ENCODE results near the gene IQCB1. TPM values are rescaled to one million over a fixed set of nuclear protein-coding genes. Genes with fewer than 3 reads are reported as not detected.

The IQCB1 gene
- polyA plus RNA-seq, 1 of the 3 experiments (the other 2 are of a cell fraction): 10.4 TPM

GRCh38 chr3:121768452-121768851, 66.4 kb downstream of the IQCB1 start:
- no peak overlapping the region for H3K9ac ChIP-seq
- CTCF ChIA-PET: interaction anchor here (0.8 kb wide), 1 partner anchor 353 kb away, joined by 3 read pairs; no protein-coding TSS in a partner anchor

More at GRCh38 chr3:121768452-121768851, 66.4 kb downstream of the IQCB1 start:
- POLR2A ChIA-PET: no interaction called here
- Histone ChIP-seq H3K4me3 (ENCODE audit: low read depth in 2 of 2, low read length in 1 of 2) (no peak overlapping the region), H3K4me1 (ENCODE audit: control insufficient read depth in 1 of 2, insufficient read depth in 2 of 2, low read depth in 1 of 2, low read length in 1 of 2) (no peaks in the 10 kb centered on the region), H2AFZ (ENCODE audit: low read depth) (no peak overlapping the region), H3K79me2 (ENCODE audit: insufficient read depth) (no peaks in the 10 kb centered on the region), H3K27me3 (ENCODE audit: insufficient read depth) (no peaks in the 10 kb centered on the region), H3K36me3 (replicated peaks in 1 of 2; ENCODE audit: control insufficient read depth in 1 of 2, insufficient read depth in 2 of 2, low read length in 1 of 2) (peaks cover 12 to 30% of the 10 kb centered on the region in 2 experiments), H3K9me3 (no peaks in the 10 kb centered on the region), H3K9me2 (no peaks in the 10 kb centered on the region), H3K4me2 (no peak overlapping the region), H3F3A (replicated peaks; ENCODE audit: insufficient read depth) (no peaks in the 10 kb centered on the region), H4K20me1 (ENCODE audit: insufficient read depth) (no peaks in the 10 kb centered on the region), H3K27ac (ENCODE audit: low read depth in 2 of 2, low read length in 1 of 2) (no peak overlapping the region)
- TF ChIP-seq, protein P1, sequence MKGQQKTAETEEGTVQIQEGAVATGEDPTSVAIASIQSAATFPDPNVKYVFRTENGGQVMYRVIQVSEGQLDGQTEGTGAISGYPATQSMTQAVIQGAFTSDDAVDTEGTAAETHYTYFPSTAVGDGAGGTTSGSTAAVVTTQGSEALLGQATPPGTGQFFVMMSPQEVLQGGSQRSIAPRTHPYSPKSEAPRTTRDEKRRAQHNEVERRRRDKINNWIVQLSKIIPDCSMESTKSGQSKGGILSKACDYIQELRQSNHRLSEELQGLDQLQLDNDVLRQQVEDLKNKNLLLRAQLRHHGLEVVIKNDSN (IDR thresholded peaks at IDR 0.05; ENCODE audit: borderline replicate concordance, low read depth): no peak
- TF ChIP-seq GABPA (IDR thresholded peaks at IDR 0.05; ENCODE audit: low read depth) (no peak), RXRA (IDR thresholded peaks at IDR 0.05; ENCODE audit: borderline replicate concordance, low read depth) (no peak), CHD2 (IDR thresholded peaks at IDR 0.05; ENCODE audit: low read length, partially characterized antibody) (no peak), TEAD4 (IDR thresholded peaks at IDR 0.05; ENCODE audit: borderline replicate concordance, insufficient read depth) (no peak), RCOR1 (IDR thresholded peaks at IDR 0.05; ENCODE audit: low read length) (no peak), REST (IDR thresholded peaks at IDR 0.05; ENCODE audit: low read depth, low read length) (no peak), CTCF (IDR thresholded peaks at IDR 0.05) (no peak), EZH2phosphoT487 (IDR thresholded peaks at IDR 0.05; ENCODE audit: borderline replicate concordance, low read depth) (no peak), NRF1 (IDR thresholded peaks at IDR 0.05; ENCODE audit: low read depth, low read length) (no peak), MAX (IDR thresholded peaks at IDR 0.05; ENCODE audit: low read depth) (no peak), FOXJ3 (CRISPR knock-in tag; IDR thresholded peaks at IDR 0.05) (no peak), FOSL2 (IDR thresholded peaks at IDR 0.05; ENCODE audit: borderline replicate concordance, low read depth) (no peak), POLR2AphosphoS5 (IDR thresholded peaks at IDR 0.05; ENCODE audit: low read depth, low read length) (no peak), SMC3 (IDR thresholded peaks at IDR 0.05; ENCODE audit: low read depth, low read length) (no peak), EP300 (IDR thresholded peaks at IDR 0.05; ENCODE audit: borderline replicate concordance in 1 of 2, low read depth in 1 of 2, low read length in 1 of 2) (no peak), TAF1 (IDR thresholded peaks at IDR 0.05; ENCODE audit: borderline replicate concordance, low read depth, low read length) (no peak), MEF2A (IDR thresholded peaks at IDR 0.05; ENCODE audit: borderline replicate concordance, low read depth) (no peak), PBX3 (IDR thresholded peaks at IDR 0.05) (no peak), MXI1 (IDR thresholded peaks at IDR 0.05; ENCODE audit: low read depth, low read length) (no peak)
- WGBS (ENCODE audit: low lambda C conversion rate): 87% methylated on average over 2 of the region's 2 CpGs
- no peak for DNase-seq

Data from SK-N-SH (cell line).